HEK293 (cell line): ENCODE measurements around the gene PRSS8.

Source experiments
- TCF7L2 ChIP-seq: IDR thresholded peaks from 2 replicates; pipeline ENCODE4 v1.6.1; 2011; ENCODE audit warnings: low read depth, mild to moderate bottlenecking, inconsistent platforms, low read length, moderate library complexity, borderline replicate concordance
- ZNF121 ChIP-seq: fragments of 450-650 bp; formaldehyde crosslinking; IDR thresholded peaks from 2 replicates; pipeline ENCODE4 v1.5.1; 2016; ENCODE audit warnings: missing biosample characterization, missing genetic modification characterization
- ZNF24 ChIP-seq: fragments of 450-650 bp; formaldehyde crosslinking; IDR thresholded peaks from 2 replicates; pipeline ENCODE4 v1.5.1; 2016; ENCODE audit warnings: missing biosample characterization, missing genetic modification characterization
- ZNF664 ChIP-seq: fragments of 450-650 bp; formaldehyde crosslinking; IDR thresholded peaks from 2 replicates; pipeline ENCODE4 v1.5.1; 2016; ENCODE audit warnings: missing biosample characterization, missing genetic modification characterization
- ZNF843 ChIP-seq: fragments of 450-650 bp; formaldehyde crosslinking; IDR thresholded peaks from 2 replicates; pipeline ENCODE4 v1.5.1; 2016; ENCODE audit warnings: missing biosample characterization, missing genetic modification characterization
- TF ChIP-seq, protein P1 (sequence below): fragments of 450-650 bp; formaldehyde crosslinking; IDR thresholded peaks from 2 replicates; pipeline ENCODE4 v1.5.1; 2016; ENCODE audit warnings: missing biosample characterization, missing genetic modification characterization
- TF ChIP-seq, protein P2 (sequence below): fragments of 450-650 bp; formaldehyde crosslinking; IDR thresholded peaks from 2 replicates; pipeline ENCODE4 v1.5.1; 2016; ENCODE audit warnings: missing biosample characterization, missing genetic modification characterization

DNA sequence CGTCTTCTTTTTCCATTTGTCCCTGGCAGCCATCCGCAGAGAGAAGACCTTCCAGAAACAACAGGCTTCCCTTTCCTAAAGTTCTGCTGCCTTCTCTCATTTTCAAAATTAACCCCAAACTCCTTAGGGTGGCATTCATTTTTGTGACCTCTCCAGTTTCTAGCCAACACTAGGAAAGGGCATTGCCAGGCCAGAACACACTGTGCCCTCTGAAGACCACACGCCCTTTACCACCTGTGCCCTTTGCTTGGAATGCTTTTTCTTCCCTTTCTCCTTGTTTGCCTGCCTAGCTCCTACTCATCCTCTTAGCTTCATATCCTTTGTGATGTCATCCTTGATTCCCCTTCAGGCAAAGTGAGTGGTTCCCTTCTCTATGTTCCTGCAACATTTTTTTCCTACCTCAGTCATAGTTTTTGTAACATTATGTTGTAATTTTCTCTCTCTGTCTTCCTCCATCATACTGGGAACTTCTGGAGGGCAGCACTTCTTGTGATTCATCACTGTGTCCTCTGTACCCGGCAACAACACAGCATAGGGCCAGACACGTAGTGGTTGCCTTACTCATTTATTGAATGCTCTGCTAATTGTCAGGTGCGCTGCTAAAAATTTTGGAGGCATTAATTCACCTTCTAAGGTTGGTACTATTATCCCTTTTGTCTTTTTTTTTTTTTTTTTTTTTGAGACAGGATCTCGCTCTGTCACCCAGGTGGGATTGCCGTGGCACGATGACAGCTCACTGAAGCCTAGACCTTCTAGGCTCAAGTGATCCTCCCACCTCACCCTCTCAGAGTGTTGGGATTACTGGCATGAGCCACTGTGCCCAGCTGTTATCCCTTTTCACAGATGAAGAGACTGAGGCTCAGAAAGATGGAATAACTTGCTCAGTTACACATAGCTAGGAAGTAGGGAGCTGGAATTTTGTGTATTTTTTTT, 17.0 kb downstream of the PRSS8 start:
- TF ChIP-seq, protein P1, sequence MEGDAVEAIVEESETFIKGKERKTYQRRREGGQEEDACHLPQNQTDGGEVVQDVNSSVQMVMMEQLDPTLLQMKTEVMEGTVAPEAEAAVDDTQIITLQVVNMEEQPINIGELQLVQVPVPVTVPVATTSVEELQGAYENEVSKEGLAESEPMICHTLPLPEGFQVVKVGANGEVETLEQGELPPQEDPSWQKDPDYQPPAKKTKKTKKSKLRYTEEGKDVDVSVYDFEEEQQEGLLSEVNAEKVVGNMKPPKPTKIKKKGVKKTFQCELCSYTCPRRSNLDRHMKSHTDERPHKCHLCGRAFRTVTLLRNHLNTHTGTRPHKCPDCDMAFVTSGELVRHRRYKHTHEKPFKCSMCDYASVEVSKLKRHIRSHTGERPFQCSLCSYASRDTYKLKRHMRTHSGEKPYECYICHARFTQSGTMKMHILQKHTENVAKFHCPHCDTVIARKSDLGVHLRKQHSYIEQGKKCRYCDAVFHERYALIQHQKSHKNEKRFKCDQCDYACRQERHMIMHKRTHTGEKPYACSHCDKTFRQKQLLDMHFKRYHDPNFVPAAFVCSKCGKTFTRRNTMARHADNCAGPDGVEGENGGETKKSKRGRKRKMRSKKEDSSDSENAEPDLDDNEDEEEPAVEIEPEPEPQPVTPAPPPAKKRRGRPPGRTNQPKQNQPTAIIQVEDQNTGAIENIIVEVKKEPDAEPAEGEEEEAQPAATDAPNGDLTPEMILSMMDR, result no peak
- TF ChIP-seq ZNF24, result no peak
- TF ChIP-seq, protein P2, sequence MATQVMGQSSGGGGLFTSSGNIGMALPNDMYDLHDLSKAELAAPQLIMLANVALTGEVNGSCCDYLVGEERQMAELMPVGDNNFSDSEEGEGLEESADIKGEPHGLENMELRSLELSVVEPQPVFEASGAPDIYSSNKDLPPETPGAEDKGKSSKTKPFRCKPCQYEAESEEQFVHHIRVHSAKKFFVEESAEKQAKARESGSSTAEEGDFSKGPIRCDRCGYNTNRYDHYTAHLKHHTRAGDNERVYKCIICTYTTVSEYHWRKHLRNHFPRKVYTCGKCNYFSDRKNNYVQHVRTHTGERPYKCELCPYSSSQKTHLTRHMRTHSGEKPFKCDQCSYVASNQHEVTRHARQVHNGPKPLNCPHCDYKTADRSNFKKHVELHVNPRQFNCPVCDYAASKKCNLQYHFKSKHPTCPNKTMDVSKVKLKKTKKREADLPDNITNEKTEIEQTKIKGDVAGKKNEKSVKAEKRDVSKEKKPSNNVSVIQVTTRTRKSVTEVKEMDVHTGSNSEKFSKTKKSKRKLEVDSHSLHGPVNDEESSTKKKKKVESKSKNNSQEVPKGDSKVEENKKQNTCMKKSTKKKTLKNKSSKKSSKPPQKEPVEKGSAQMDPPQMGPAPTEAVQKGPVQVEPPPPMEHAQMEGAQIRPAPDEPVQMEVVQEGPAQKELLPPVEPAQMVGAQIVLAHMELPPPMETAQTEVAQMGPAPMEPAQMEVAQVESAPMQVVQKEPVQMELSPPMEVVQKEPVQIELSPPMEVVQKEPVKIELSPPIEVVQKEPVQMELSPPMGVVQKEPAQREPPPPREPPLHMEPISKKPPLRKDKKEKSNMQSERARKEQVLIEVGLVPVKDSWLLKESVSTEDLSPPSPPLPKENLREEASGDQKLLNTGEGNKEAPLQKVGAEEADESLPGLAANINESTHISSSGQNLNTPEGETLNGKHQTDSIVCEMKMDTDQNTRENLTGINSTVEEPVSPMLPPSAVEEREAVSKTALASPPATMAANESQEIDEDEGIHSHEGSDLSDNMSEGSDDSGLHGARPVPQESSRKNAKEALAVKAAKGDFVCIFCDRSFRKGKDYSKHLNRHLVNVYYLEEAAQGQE, result no peak
- TF ChIP-seq ZNF121 (tag by site-specific recombination), result no peak
- no peak for TF ChIP-seq ZNF664 (tag by site-specific recombination)
- TF ChIP-seq TCF7L2, result no peak
- no peak for TF ChIP-seq ZNF843 (tag by site-specific recombination)
